IMR-90 (cell line): Measurements from ENCODE around the gene KNCN. TPM values are rescaled to one million over a fixed set of nuclear protein-coding genes. Genes with fewer than 3 reads are reported as not detected.

Experiments used
- ATAC-seq: fragments of 200-7000 bp; cut with Tn5 transposase; 2 replicates; pipeline ENCODE4 v1.9.1; 2020; ENCODE audit warnings: low read depth, mild to moderate bottlenecking, moderate library complexity
- BruUV-seq: library from RNA; stranded (reverse); fragments of 400-500 nt; replicated peaks from 2 replicates; lab custom pipeline; 2021; lab: Mats Ljungman, UMichigan
- CTCF ChIA-PET: fragments of 300-600 bp; formaldehyde crosslinking; extraction: SDS; loops from one replicate; lab custom pipeline; 2021; ENCODE audit warnings: antibody characterized with exemption; lab: Yijun Ruan, JAX
- POLR2A ChIA-PET: fragments of 300-600 bp; sonication (Branson Sonifier 250); formaldehyde crosslinking; loops from one replicate; lab custom pipeline; 2022; ENCODE audit warnings: antibody characterized with exemption; ENCODE audit not compliant: unreplicated experiment; lab: Charles Lee
- DNase-seq: peaks from one replicate; pipeline ENCODE4 v3.0.0; 2013
- H2AFZ ChIP-seq: replicated peaks from 2 replicates; pipeline ENCODE3; 2013; ENCODE audit warnings: low read length, mild to moderate bottlenecking; ENCODE audit not compliant: poor library complexity
- H2AK5ac ChIP-seq: 2 replicates; pipeline ENCODE4 v1.6.1; 2013; ENCODE audit warnings: low read depth, low read length, inconsistent platforms
- H2AK9ac ChIP-seq: replicated peaks from 2 replicates; pipeline ENCODE3; 2013; ENCODE audit warnings: mild to moderate bottlenecking, low read depth, low read length, moderate library complexity; ENCODE audit not compliant: poor library complexity
- H2BK120ac ChIP-seq: 2 replicates; pipeline ENCODE4 v1.6.1; 2013; ENCODE audit warnings: low read depth, low read length, inconsistent platforms
- H2BK15ac ChIP-seq: 3 replicates; pipeline ENCODE4 v1.6.1; 2013; ENCODE audit warnings: low read depth, low read length, inconsistent platforms
- H2BK20ac ChIP-seq: 2 replicates; pipeline ENCODE4 v1.6.1; 2013; ENCODE audit warnings: low read depth, mild to moderate bottlenecking, inconsistent platforms, low read length, moderate library complexity
- H2BK5ac ChIP-seq: 2 replicates; pipeline ENCODE4 v1.6.1; 2013; ENCODE audit warnings: mild to moderate bottlenecking, low read depth, low read length, inconsistent platforms; ENCODE audit not compliant: poor library complexity, severe bottlenecking
- H3K14ac ChIP-seq: replicated peaks from 2 replicates; pipeline ENCODE4 v1.6.1; 2013; ENCODE audit warnings: low read depth, low read length, inconsistent platforms
- H3K18ac ChIP-seq: 2 replicates; pipeline ENCODE4 v1.6.1; 2013; ENCODE audit warnings: low read depth, low read length, control low read depth
- H3K23ac ChIP-seq: 2 replicates; pipeline ENCODE4 v1.6.1; 2013; ENCODE audit warnings: low read depth, low read length, inconsistent platforms
- H3K27ac ChIP-seq: 2 replicates; pipeline ENCODE4 v1.5.1; 2013; ENCODE audit warnings: mild to moderate bottlenecking, control low read depth, low read length; ENCODE audit not compliant: insufficient read depth
- H3K27me3 ChIP-seq: 2 replicates; pipeline ENCODE4 v1.6.1; 2013; ENCODE audit warnings: low read length; ENCODE audit not compliant: control insufficient read depth, insufficient read depth
- H3K36me3 ChIP-seq: 2 replicates; pipeline ENCODE4 v1.6.1; 2013; ENCODE audit warnings: low read length, mixed read lengths; ENCODE audit not compliant: control insufficient read depth, insufficient read depth
- H3K4ac ChIP-seq: 2 replicates; pipeline ENCODE4 v1.6.1; 2013; ENCODE audit warnings: low read depth, low read length, inconsistent platforms
- H3K4me1 ChIP-seq: 2 replicates; pipeline ENCODE4 v1.6.1; 2013; ENCODE audit warnings: low read length, mixed read lengths; ENCODE audit not compliant: control insufficient read depth, insufficient read depth
- H3K4me2 ChIP-seq: 2 replicates; pipeline ENCODE4 v1.6.1; 2013; ENCODE audit warnings: low read depth, mild to moderate bottlenecking, control low read depth, low read length, moderate library complexity
- H3K4me3 ChIP-seq: 2 replicates; pipeline ENCODE4 v1.5.1; 2013; ENCODE audit warnings: low read depth, mild to moderate bottlenecking, control low read depth, low read length, moderate library complexity; ENCODE audit not compliant: insufficient read depth
- H3K56ac ChIP-seq: 2 replicates; pipeline ENCODE4 v1.6.1; 2013; ENCODE audit warnings: low read length, inconsistent platforms; ENCODE audit not compliant: insufficient read depth; ENCODE audit errors: extremely low read depth
- H3K79me1 ChIP-seq, 2 experiments: 2 replicates each; pipeline ENCODE4 v1.6.1; 2013; ENCODE audit warnings: low read length in 2 of 2, inconsistent platforms in 1 of 2, low read depth in 1 of 2
- H3K9ac ChIP-seq: 2 replicates; pipeline ENCODE4 v1.6.1; 2013; ENCODE audit warnings: low read depth, low read length, control low read depth
- H3K9me1 ChIP-seq: 2 replicates; pipeline ENCODE4 v1.6.1; 2013; ENCODE audit warnings: low read length, inconsistent platforms; ENCODE audit not compliant: insufficient read depth
- H3K9me3 ChIP-seq: 2 replicates; pipeline ENCODE4 v1.6.1; 2013; ENCODE audit warnings: low read length; ENCODE audit not compliant: control insufficient read depth, insufficient read depth
- H4K20me1 ChIP-seq: 2 replicates; pipeline ENCODE4 v1.6.1; 2013; ENCODE audit warnings: low read length, inconsistent platforms; ENCODE audit not compliant: insufficient read depth
- H4K5ac ChIP-seq: 2 replicates; pipeline ENCODE4 v1.6.1; 2013; ENCODE audit warnings: mild to moderate bottlenecking, low read depth, low read length, control low read depth
- H4K8ac ChIP-seq, 2 experiments: 2 replicates each; pipeline ENCODE4 v1.6.1; 2013; ENCODE audit warnings: low read depth in 2 of 2, low read length in 2 of 2, control low read depth in 1 of 2, inconsistent platforms in 1 of 2
- H4K91ac ChIP-seq: 2 replicates; pipeline ENCODE4 v1.6.1; 2013; ENCODE audit warnings: low read depth, low read length, inconsistent platforms; ENCODE audit not compliant: insufficient read depth
- BHLHE40 ChIP-seq: fragments of 150-350 bp; IDR thresholded peaks from 2 replicates; pipeline ENCODE4 v1.6.1; 2016; ENCODE audit warnings: mild to moderate bottlenecking, low read depth, low read length
- CEBPB ChIP-seq: IDR thresholded peaks from 2 replicates; pipeline ENCODE4 v1.6.1; 2012; ENCODE audit warnings: low read depth, low read length, improper control_type of control experiment
- CHD1 ChIP-seq: IDR thresholded peaks from 2 replicates; pipeline ENCODE4 v1.6.1; 2012; ENCODE audit warnings: low read depth, low read length, improper control_type of control experiment
- CTCF ChIP-seq: conservative IDR thresholded peaks from 2 replicates; pipeline ENCODE4 v1.5.1; 2012; ENCODE audit warnings: mild to moderate bottlenecking, low read depth, low read length, improper control_type of control experiment
- ELK1 ChIP-seq: fragments of 150-350 bp; IDR thresholded peaks from 2 replicates; pipeline ENCODE4 v1.6.1; 2016; ENCODE audit warnings: low read depth, mild to moderate bottlenecking, low read length, moderate library complexity, borderline replicate concordance
- FOS ChIP-seq: fragments of 150-350 bp; IDR thresholded peaks from 2 replicates; pipeline ENCODE4 v1.6.1; 2016; ENCODE audit warnings: low read depth, low read length
- MAFK ChIP-seq: IDR thresholded peaks from 2 replicates; pipeline ENCODE4 v1.6.1; 2012; ENCODE audit warnings: low read depth, low read length, improper control_type of control experiment
- MAZ ChIP-seq: IDR thresholded peaks from 2 replicates; pipeline ENCODE4 v1.6.1; 2012; ENCODE audit warnings: low read depth, mild to moderate bottlenecking, low read length, improper control_type of control experiment, moderate library complexity, borderline replicate concordance
- MXI1 ChIP-seq: IDR thresholded peaks from 2 replicates; pipeline ENCODE4 v1.6.1; 2012; ENCODE audit warnings: low read depth, mild to moderate bottlenecking, low read length, moderate library complexity, borderline replicate concordance
- NFE2L2 ChIP-seq: fragments of 150-350 bp; IDR thresholded peaks from 2 replicates; pipeline ENCODE4 v1.6.1; 2016; ENCODE audit warnings: low read depth, mild to moderate bottlenecking, low read length
- POLR2A ChIP-seq: IDR thresholded peaks from 2 replicates; pipeline ENCODE4 v1.6.1; 2012; ENCODE audit warnings: mild to moderate bottlenecking, low read depth, low read length
- RAD21 ChIP-seq: IDR thresholded peaks from 2 replicates; pipeline ENCODE4 v1.6.1; 2012; ENCODE audit warnings: low read length, improper control_type of control experiment
- RCOR1 ChIP-seq: IDR thresholded peaks from 2 replicates; pipeline ENCODE4 v1.6.1; 2012; ENCODE audit warnings: mild to moderate bottlenecking, low read length, improper control_type of control experiment; ENCODE audit not compliant: insufficient replicate concordance
- RFX5 ChIP-seq: IDR thresholded peaks from 2 replicates; pipeline ENCODE4 v1.8.0; 2012; ENCODE audit warnings: low read depth, mild to moderate bottlenecking, low read length, moderate library complexity
- SMC3 ChIP-seq: fragments of 150-350 bp; IDR thresholded peaks from 2 replicates; pipeline ENCODE4 v1.6.1; 2016; ENCODE audit warnings: low read depth, mild to moderate bottlenecking, antibody characterized with exemption, low read length, moderate library complexity
- USF2 ChIP-seq: fragments of 150-350 bp; IDR thresholded peaks from 2 replicates; pipeline ENCODE4 v1.6.1; 2017; ENCODE audit warnings: mild to moderate bottlenecking, antibody characterized with exemption, low read length, low read depth
- WGBS, 2 experiments: methylation state at CpG; one replicate each; pipeline versions ENCODE4 v1.1.5 to v1.1.7; 2013; ENCODE audit warnings: missing lambda C conversion rate in 2 of 2; ENCODE audit not compliant: insufficient read length in 1 of 2; ENCODE audit errors: extremely low coverage in 2 of 2; 5-methylcytosine and 5-hydroxymethylcytosine counted together
- dilution Hi-C: fragments of 300-500 bp; cut with HindIII; formaldehyde crosslinking; loops from one replicate; pipeline ENCODE4 v1.14.3; 2018; ENCODE audit warnings: low sequenced_read_pairs; ENCODE audit not compliant: unreplicated experiment
- in situ Hi-C: fragments of 300-500 bp; cut with MboI; formaldehyde crosslinking; loops from 3 replicates; pipeline ENCODE4 v1.14.3; 2019; ENCODE audit warnings: low sequenced_read_pairs, inconsistent platforms, mixed read lengths
- intact Hi-C: fragments of 100-400 bp; cut with micrococcal nuclease; formaldehyde crosslinking; loops from 2 replicates; pipeline ENCODE4 v1.10.0; 2022
- polyA plus RNA-seq, 3 experiments: library from polyadenylated mRNA; depleted of rRNA; stranded (reverse); fragments of >200 nt; gene quantifications; 2 replicates each; pipeline ENCODE4 v1.2.3, GENCODE V29; 2012; ENCODE audit warnings: low replicate concordance in 1 of 3
- total RNA-seq: library from RNA; depleted of rRNA; stranded (reverse); fragments of >200 nt; gene quantifications from 2 replicates; pipeline ENCODE4 v1.2.3, GENCODE V29; 2012

KNCN gene
- total and polyA plus RNA-seq, 2 of the 4 experiments (the other 2 are of a cell fraction) = not detected

- CTCF ChIA-PET = no interaction called here
- TF ChIP-seq BHLHE40 (no peak), NFE2L2 (no peak), CTCF (no peak), MAFK (no peak), MXI1 (no peak), CEBPB (no peak), RFX5 (no peak), CHD1 (no peak), USF2 (no peak), ELK1 (no peak), FOS (no peak), RCOR1 (no peak), SMC3 (no peak), MAZ (no peak), RAD21 (no peak), POLR2A (no peak)
These were observed 54.4 kb downstream of the KNCN start for GRCh38 chr1:46497020-46497419.

More at GRCh38 chr1:46497020-46497419, 54.4 kb downstream of the KNCN start:
- Histone ChIP-seq H3K9me1 (no peaks in the 10 kb centered on the region), H3K56ac (no peak overlapping the region), H3K4me3 (no peak overlapping the region), H3K23ac (no peak overlapping the region), H3K4me2 (no peak overlapping the region), H2AFZ (no peak overlapping the region), H4K20me1 (0 out of 2 replicates have a peak, but pooled peaks cover 5% of the 10 kb centered on the region), H2BK120ac (no peak overlapping the region), H3K9ac (no peak overlapping the region), H3K18ac (no peak overlapping the region), H3K14ac (no peak overlapping the region), H2AK5ac (no peak overlapping the region), H4K8ac (no peak overlapping the region), H3K4ac (no peak overlapping the region), H3K4me1 (no peaks in the 10 kb centered on the region), H3K36me3 (no peaks in the 10 kb centered on the region), H4K91ac (no peak overlapping the region), H3K79me1 (no peaks in the 10 kb centered on the region), H2BK20ac (no peak overlapping the region), H3K27ac (no peak overlapping the region), H2AK9ac (no peak overlapping the region), H3K27me3 (peaks cover 77% of the 10 kb centered on the region), H3K9me3 (no peaks in the 10 kb centered on the region), H4K5ac (no peak overlapping the region), H2BK5ac (no peak overlapping the region), H2BK15ac (no peak overlapping the region)
- no peak for DNase-seq
- 20% methylated on average over 1 of the region's 3 CpGs; no CpG with 5 or more reads in 1 of the 2 experiments for WGBS, 2 experiments
- intact Hi-C loops (no loop called here), in situ Hi-C loops (no loop called here), dilution Hi-C loops (no loop called here)
- POLR2A ChIA-PET = no interaction called here
- no TSS peak for BruUV-seq
- no peak for ATAC-seq
